HCT116 (cell line): ENCODE results near the gene CFAP77. TPM values are rescaled to one million over a fixed set of nuclear protein-coding genes. Genes with fewer than 3 reads are reported as not detected.

Source experiments
- ATAC-seq: fragments of 200-7000 bp; cut with Tn5 transposase; 2 replicates; pipeline ENCODE4 v1.9.1; 2020; ENCODE audit warnings: mild to moderate bottlenecking, moderate library complexity
- BruUV-seq: library from RNA; stranded (reverse); fragments of 400-500 nt; replicated peaks from 2 replicates; lab custom pipeline; 2021; lab: Mats Ljungman, UMichigan
- CTCF ChIA-PET: fragments of 300-600 bp; sonication (Branson Sonifier 250); formaldehyde crosslinking; loops from one replicate; lab custom pipeline; 2021; ENCODE audit warnings: antibody characterized with exemption; lab: Charles Lee
- POLR2A ChIA-PET: fragments of 300-600, 350-600 bp; sonication (Branson Sonifier 250); formaldehyde crosslinking; loops from one replicate; lab custom pipeline; 2021; ENCODE audit warnings: antibody characterized with exemption; lab: Charles Lee
- RAD21 ChIA-PET, 2 experiments: fragments of 300-600 bp; sonication (Branson Sonifier 250); formaldehyde crosslinking; loops; one replicate each; lab custom pipeline; 2023; ENCODE audit warnings: low total read pairs in 2 of 2; ENCODE audit not compliant: uncharacterized antibody in 2 of 2, unreplicated experiment in 2 of 2, low non-redundant PET in 1 of 2; lab: Charles Lee
- DNase-seq: peaks from one replicate; pipeline ENCODE4 v3.0.0-alpha.2; 2010; ENCODE audit warnings: low read depth, low spot score
- H2AFZ ChIP-seq: fragments of 200-600 bp; shearing (Covaris generic), sonication (generic); 2 replicates; pipeline ENCODE4 v1.6.1; 2017; ENCODE audit warnings: low read depth, mixed run types, mixed read lengths, antibody characterized with exemption, low read length; ENCODE audit not compliant: poor library complexity, severe bottlenecking
- H3K27ac ChIP-seq: 2 replicates; pipeline ENCODE4 v1.5.1; 2012; ENCODE audit warnings: low read depth, low read length
- H3K27me3 ChIP-seq: fragments of 200-600 bp; sonication (generic); 2 replicates; pipeline ENCODE4 v1.6.1; 2016; ENCODE audit warnings: mixed run types, low read length, mixed read lengths; ENCODE audit not compliant: insufficient read depth
- H3K36me3 ChIP-seq, 2 experiments: fragments of 200-500 bp in 1 of 2; fragments of 200-600 bp in 1 of 2; sonication (Bioruptor generic) in 1 of 2; sonication (generic) in 1 of 2; 2 replicates each; pipeline versions ENCODE4 v1.5.1 to v1.6.1; 2014 to 2016; ENCODE audit warnings: low read length in 2 of 2, inconsistent platforms in 1 of 2, mixed read lengths in 1 of 2, mixed run types in 1 of 2; ENCODE audit not compliant: insufficient read depth in 2 of 2, control insufficient read depth in 1 of 2
- H3K4me1 ChIP-seq, 2 experiments: fragments of 200-600 bp in 1 of 2; sonication (generic) in 1 of 2; 2 replicates each; pipeline versions ENCODE4 v1.5.1 to v1.6.1; 2012 to 2017; ENCODE audit warnings: low read length in 2 of 2, inconsistent platforms in 1 of 2, mild to moderate bottlenecking in 1 of 2, mixed read lengths in 1 of 2, mixed run types in 1 of 2, moderate library complexity in 1 of 2; ENCODE audit not compliant: insufficient read depth in 2 of 2, control insufficient read depth in 1 of 2
- H3K4me2 ChIP-seq: fragments of 200-600 bp; sonication (generic); 2 replicates; pipeline ENCODE4 v1.6.1; 2017; ENCODE audit warnings: mixed run types, low read length, mixed read lengths
- H3K4me3 ChIP-seq, 2 experiments: fragments of 200-600 bp in 1 of 2; sonication (generic) in 1 of 2; replicated peaks in 1 of 2; 2 replicates each; pipeline ENCODE4 v1.5.1; 2011 to 2016; ENCODE audit warnings: low read length in 2 of 2, control low read depth in 1 of 2, low read depth in 1 of 2, mild to moderate bottlenecking in 1 of 2, mixed read lengths in 1 of 2, mixed run types in 1 of 2
- H3K79me2 ChIP-seq: fragments of 200-600 bp; sonication (generic); 2 replicates; pipeline ENCODE4 v1.6.1; 2017; ENCODE audit warnings: mild to moderate bottlenecking, mixed run types, low read length, moderate library complexity, mixed read lengths; ENCODE audit not compliant: insufficient read depth
- H3K9ac ChIP-seq: fragments of 200-600 bp; sonication (generic); 2 replicates; pipeline ENCODE4 v1.6.1; 2016; ENCODE audit warnings: low read length, mixed read lengths
- H3K9me2 ChIP-seq: fragments of 200-600 bp; sonication (generic), shearing (Covaris generic); 2 replicates; pipeline ENCODE4 v1.6.1; 2017; ENCODE audit warnings: mixed run types, mild to moderate bottlenecking, moderate library complexity; ENCODE audit not compliant: insufficient read depth
- H3K9me3 ChIP-seq, 2 experiments: fragments of 200-500 bp in 1 of 2; fragments of 200-600 bp in 1 of 2; sonication (Bioruptor generic) in 1 of 2; sonication (generic) in 1 of 2; 2 replicates each; pipeline ENCODE4 v1.6.1; 2014 to 2017; ENCODE audit warnings: low read length in 2 of 2, mixed read lengths in 2 of 2, inconsistent platforms in 1 of 2, low read depth in 1 of 2, mild to moderate bottlenecking in 1 of 2, mixed run types in 1 of 2, moderate library complexity in 1 of 2; ENCODE audit not compliant: control insufficient read depth in 1 of 2, insufficient read depth in 1 of 2
- H4K20me1 ChIP-seq: fragments of 200-600 bp; sonication (generic), shearing (Covaris generic); 2 replicates; pipeline ENCODE4 v1.6.1; 2017; ENCODE audit warnings: mixed run types, mild to moderate bottlenecking, moderate library complexity; ENCODE audit not compliant: insufficient read depth
- CEBPB ChIP-seq: IDR thresholded peaks from 2 replicates; pipeline ENCODE4 v1.6.1; 2012; ENCODE audit warnings: low read depth
- EGR1 ChIP-seq: IDR thresholded peaks from 2 replicates; pipeline ENCODE4 v1.6.1; 2012; ENCODE audit warnings: low read depth
- ELF1 ChIP-seq: IDR thresholded peaks from 2 replicates; pipeline ENCODE4 v1.6.1; 2012; ENCODE audit warnings: low read depth, borderline replicate concordance
- EZH2 ChIP-seq: fragments of 200-600 bp; sonication (generic); IDR thresholded peaks from 2 replicates; pipeline ENCODE4 v1.6.1; 2017; ENCODE audit warnings: antibody characterized with exemption, mixed run types
- EZH2phosphoT487 ChIP-seq: fragments of 200-600 bp; IDR thresholded peaks from 2 replicates; pipeline ENCODE4 v1.6.1; 2018; ENCODE audit warnings: antibody characterized with exemption, borderline replicate concordance
- FOSL1 ChIP-seq: IDR thresholded peaks from 2 replicates; pipeline ENCODE4 v1.6.1; 2012; ENCODE audit warnings: low read depth
- JUND ChIP-seq: IDR thresholded peaks from 2 replicates; pipeline ENCODE4 v1.6.1; 2012
- POLR2A ChIP-seq: IDR thresholded peaks from 2 replicates; pipeline ENCODE4 v1.7.0; 2011; ENCODE audit warnings: borderline replicate concordance; ENCODE audit not compliant: insufficient read depth, insufficient read length; ENCODE audit errors: extremely low read depth
- POLR2AphosphoS5 ChIP-seq: IDR thresholded peaks from 2 replicates; pipeline ENCODE4 v1.6.1; 2011; ENCODE audit warnings: mild to moderate bottlenecking, low read depth, low read length, moderate library complexity
- SIN3A ChIP-seq: IDR thresholded peaks from 2 replicates; pipeline ENCODE4 v1.6.1; 2012; ENCODE audit warnings: low read depth
- SP1 ChIP-seq: IDR thresholded peaks from 2 replicates; pipeline ENCODE4 v1.6.1; 2012; ENCODE audit warnings: low read depth
- SRF ChIP-seq: IDR thresholded peaks from 2 replicates; pipeline ENCODE4 v1.6.1; 2012; ENCODE audit warnings: low read depth
- TCF7L2 ChIP-seq: IDR thresholded peaks from 2 replicates; pipeline ENCODE4 v1.7.0; 2011; ENCODE audit warnings: borderline replicate concordance, inconsistent platforms; ENCODE audit not compliant: insufficient read depth, insufficient read length; ENCODE audit errors: extremely low read depth
- YY1 ChIP-seq: IDR thresholded peaks from 2 replicates; pipeline ENCODE4 v1.6.1; 2011; ENCODE audit warnings: low read length, low read depth, moderate library complexity, mild to moderate bottlenecking; ENCODE audit not compliant: insufficient replicate concordance; ENCODE audit errors: extremely low read depth
- ZFX ChIP-seq: fragments of 450-650 bp; IDR thresholded peaks from 2 replicates; pipeline ENCODE4 v1.6.1; 2017
- ZNF274 ChIP-seq: fragments of 200-500 bp; sonication (Bioruptor generic); IDR thresholded peaks from 2 replicates; pipeline ENCODE4 v1.6.1; 2014; ENCODE audit warnings: mild to moderate bottlenecking, low read depth, low read length, inconsistent platforms
- intact Hi-C: fragments of 100-400 bp; cut with micrococcal nuclease; formaldehyde crosslinking; loops from 2 replicates; pipeline ENCODE4 v1.10.0; 2022
- total RNA-seq: library from RNA; stranded (reverse); gene quantifications from one replicate; pipeline ENCODE4 v1.2.1, GENCODE V29; 2021; ENCODE audit not compliant: unreplicated experiment
- TF ChIP-seq, protein P1 (sequence below): IDR thresholded peaks from 2 replicates; pipeline ENCODE4 v1.6.1; 2012
- TF ChIP-seq, protein P2 (sequence below): IDR thresholded peaks from 2 replicates; pipeline ENCODE4 v1.6.1; 2012
- TF ChIP-seq, protein P3 (sequence below): IDR thresholded peaks from 2 replicates; pipeline ENCODE4 v1.6.1; 2011; ENCODE audit warnings: mild to moderate bottlenecking, low read length, moderate library complexity; ENCODE audit not compliant: insufficient replicate concordance; ENCODE audit errors: extremely low read depth

The CFAP77 gene
- total RNA-seq, 1 experiment from 2014 or later, result 0.98 TPM

DNA sequence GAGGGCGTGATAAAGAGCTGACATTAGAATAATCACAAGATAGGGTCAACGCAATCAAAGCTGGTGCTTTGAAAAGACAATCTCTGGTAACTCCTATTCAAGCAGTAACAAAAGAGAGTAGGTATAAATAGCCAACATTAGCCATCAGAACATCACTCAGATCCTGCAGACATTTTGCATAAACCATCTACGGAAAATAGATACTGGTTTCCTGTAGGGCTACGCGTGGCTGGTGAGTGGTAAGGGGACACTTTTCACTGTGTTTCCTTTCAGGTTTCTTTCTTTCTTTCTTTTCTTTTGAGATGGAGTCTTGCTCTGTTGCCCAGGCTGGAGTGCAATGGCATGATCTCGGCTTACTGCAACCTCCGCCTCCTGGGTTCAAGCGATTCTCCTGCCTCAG is 25.6 kb upstream of the CFAP77 start:
- CTCF ChIA-PET, result interaction anchor here (1.1 kb wide), 1 partner anchor 28 kb away, joined by 3 read pairs; no protein-coding TSS in a partner anchor
- Histone ChIP-seq H3K27ac (no peak overlapping the region), H3K4me2 (no peak overlapping the region), H3K4me3 (no peak overlapping the region), H4K20me1 (no peaks in the 10 kb centered on the region), H3K9me3 (no peaks in the 10 kb centered on the region), H3K79me2 (no peaks in the 10 kb centered on the region), H3K27me3 (no peaks in the 10 kb centered on the region), H2AFZ (no peak overlapping the region), H3K9me2 (no peaks in the 10 kb centered on the region), H3K4me1 (no peaks in the 10 kb centered on the region), H3K36me3 (peaks cover 31 to 36% of the 10 kb centered on the region in 2 experiments), H3K9ac (no peak overlapping the region)
- DNase-seq, result no peak
- no peak for TF ChIP-seq JUND
- no peak for TF ChIP-seq ZFX
- TF ChIP-seq ELF1, result no peak
- TF ChIP-seq FOSL1, result no peak
- no peak for TF ChIP-seq POLR2AphosphoS5
- no peak for TF ChIP-seq ZNF274
- TF ChIP-seq EZH2, result no peak
- no peak for TF ChIP-seq YY1
- TF ChIP-seq SP1, result no peak
- TF ChIP-seq, protein P1, sequence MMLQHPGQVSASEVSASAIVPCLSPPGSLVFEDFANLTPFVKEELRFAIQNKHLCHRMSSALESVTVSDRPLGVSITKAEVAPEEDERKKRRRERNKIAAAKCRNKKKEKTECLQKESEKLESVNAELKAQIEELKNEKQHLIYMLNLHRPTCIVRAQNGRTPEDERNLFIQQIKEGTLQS, result no peak
- TF ChIP-seq CEBPB, result no peak
- no peak for TF ChIP-seq EZH2phosphoT487
- TF ChIP-seq, protein P2, sequence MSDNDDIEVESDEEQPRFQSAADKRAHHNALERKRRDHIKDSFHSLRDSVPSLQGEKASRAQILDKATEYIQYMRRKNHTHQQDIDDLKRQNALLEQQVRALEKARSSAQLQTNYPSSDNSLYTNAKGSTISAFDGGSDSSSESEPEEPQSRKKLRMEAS, result no peak
- no peak for TF ChIP-seq SRF
- TF ChIP-seq EGR1, result no peak
- TF ChIP-seq SIN3A, result no peak
- no peak for TF ChIP-seq POLR2A
- TF ChIP-seq TCF7L2, result no peak
- TF ChIP-seq, protein P3, sequence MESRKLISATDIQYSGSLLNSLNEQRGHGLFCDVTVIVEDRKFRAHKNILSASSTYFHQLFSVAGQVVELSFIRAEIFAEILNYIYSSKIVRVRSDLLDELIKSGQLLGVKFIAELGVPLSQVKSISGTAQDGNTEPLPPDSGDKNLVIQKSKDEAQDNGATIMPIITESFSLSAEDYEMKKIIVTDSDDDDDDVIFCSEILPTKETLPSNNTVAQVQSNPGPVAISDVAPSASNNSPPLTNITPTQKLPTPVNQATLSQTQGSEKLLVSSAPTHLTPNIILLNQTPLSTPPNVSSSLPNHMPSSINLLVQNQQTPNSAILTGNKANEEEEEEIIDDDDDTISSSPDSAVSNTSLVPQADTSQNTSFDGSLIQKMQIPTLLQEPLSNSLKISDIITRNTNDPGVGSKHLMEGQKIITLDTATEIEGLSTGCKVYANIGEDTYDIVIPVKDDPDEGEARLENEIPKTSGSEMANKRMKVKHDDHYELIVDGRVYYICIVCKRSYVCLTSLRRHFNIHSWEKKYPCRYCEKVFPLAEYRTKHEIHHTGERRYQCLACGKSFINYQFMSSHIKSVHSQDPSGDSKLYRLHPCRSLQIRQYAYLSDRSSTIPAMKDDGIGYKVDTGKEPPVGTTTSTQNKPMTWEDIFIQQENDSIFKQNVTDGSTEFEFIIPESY, result no peak
- intact Hi-C loops, result loop anchor here (10.0 kb wide), 1 partner anchor 600 kb away; no protein-coding TSS in a partner anchor
- RAD21 ChIA-PET, result no interaction called here
- BruUV-seq, result no TSS peak
- ATAC-seq, result no peak
- POLR2A ChIA-PET, result no interaction called here
